HepG2 (cell line): ENCODE data around the gene UBE2N. TPM values are rescaled to one million over a fixed set of nuclear protein-coding genes. Genes with fewer than 3 reads are reported as not detected.

Experiments
- EP300 ChIP-seq, 3 experiments: sonication (generic) in 1 of 3; formaldehyde crosslinking in 1 of 3; IDR thresholded peaks; 2 replicates each; pipeline versions ENCODE4 v1.5.1 to v1.6.1; 2011 to 2020; ENCODE audit warnings: low read depth in 2 of 3, low read length in 2 of 3, borderline replicate concordance in 1 of 3, improper control_type of control experiment in 1 of 3, mild to moderate bottlenecking in 1 of 3, missing genetic modification reagents in 1 of 3, moderate library complexity in 1 of 3
- GABPA ChIP-seq, 2 experiments: IDR thresholded peaks; 2 replicates each; pipeline ENCODE4 v1.6.1; 2011 to 2016; ENCODE audit warnings: low read depth in 2 of 2, low read length in 1 of 2, missing biosample characterization in 1 of 2, missing genetic modification characterization in 1 of 2
- HCFC1 ChIP-seq: fragments of 150-350 bp; IDR thresholded peaks from 2 replicates; pipeline ENCODE4 v1.6.1; 2014; ENCODE audit warnings: low read depth, low read length
- HDAC2 ChIP-seq: sonication (generic); formaldehyde crosslinking; IDR thresholded peaks from 2 replicates; pipeline ENCODE4 v1.4.0; 2020; ENCODE audit warnings: missing genetic modification reagents
- HIC2 ChIP-seq: sonication (generic); formaldehyde crosslinking; IDR thresholded peaks from 2 replicates; pipeline ENCODE4 v1.9.0; 2022; ENCODE audit warnings: low read depth, missing genetic modification reagents
- MED1 ChIP-seq: sonication (generic); formaldehyde crosslinking; IDR thresholded peaks from 2 replicates; pipeline ENCODE4 v1.4.0; 2020; ENCODE audit warnings: missing genetic modification reagents
- MLX ChIP-seq: IDR thresholded peaks from 2 replicates; pipeline ENCODE4 v1.6.1; 2016
- NONO ChIP-seq, 2 experiments: fragments of 450-650 bp in 1 of 2; sonication (generic) in 1 of 2; formaldehyde crosslinking in 1 of 2; IDR thresholded peaks in 1 of 2; conservative IDR thresholded peaks in 1 of 2; 2 replicates each; pipeline versions ENCODE4 v1.6.1 to v1.8.0; 2017 to 2022; ENCODE audit warnings: mild to moderate bottlenecking in 1 of 2, missing genetic modification reagents in 1 of 2, moderate library complexity in 1 of 2
- PAXIP1 ChIP-seq: sonication (generic); formaldehyde crosslinking; conservative IDR thresholded peaks from 2 replicates; pipeline ENCODE4 v1.4.0; 2020; ENCODE audit warnings: mild to moderate bottlenecking, missing genetic modification reagents, moderate library complexity
- POLR2AphosphoS5 ChIP-seq: IDR thresholded peaks from 2 replicates; pipeline ENCODE4 v1.6.1; 2012; ENCODE audit warnings: low read depth, low read length
- PPARG ChIP-seq: conservative IDR thresholded peaks from 2 replicates; pipeline ENCODE4 v1.6.1; 2016; ENCODE audit warnings: missing biosample characterization, missing genetic modification reagents
- SAP130 ChIP-seq: IDR thresholded peaks from 2 replicates; pipeline ENCODE4 v1.6.1; 2016; ENCODE audit warnings: low read depth
- SOX5 ChIP-seq: IDR thresholded peaks from 2 replicates; pipeline ENCODE4 v1.6.1; 2016; ENCODE audit warnings: borderline replicate concordance
- TARDBP ChIP-seq: sonication (generic); formaldehyde crosslinking; IDR thresholded peaks from 2 replicates; pipeline ENCODE4 v1.8.0; 2022; ENCODE audit warnings: mild to moderate bottlenecking, missing genetic modification reagents
- USF2 ChIP-seq, 2 experiments: sonication (generic) in 1 of 2; formaldehyde crosslinking in 1 of 2; IDR thresholded peaks; 2 replicates each; pipeline versions ENCODE4 v1.5.1 to v1.6.1; 2011 to 2020; ENCODE audit warnings: borderline replicate concordance in 1 of 2, low read depth in 1 of 2, low read length in 1 of 2, mild to moderate bottlenecking in 1 of 2, missing genetic modification reagents in 1 of 2, moderate library complexity in 1 of 2
- ZMYM2 ChIP-seq: sonication (generic); formaldehyde crosslinking; IDR thresholded peaks from 2 replicates; pipeline ENCODE4 v1.8.0; 2022; ENCODE audit warnings: mild to moderate bottlenecking, missing genetic modification reagents
- ZNF3 ChIP-seq: IDR thresholded peaks from 2 replicates; pipeline ENCODE4 v1.7.0; 2017; ENCODE audit warnings: inconsistent platforms
- ZNF746 ChIP-seq: sonication (generic); formaldehyde crosslinking; IDR thresholded peaks from 2 replicates; pipeline ENCODE4 v1.8.0; 2022; ENCODE audit warnings: mild to moderate bottlenecking, missing genetic modification reagents
- polyA plus RNA-seq, 8 experiments: library from polyadenylated mRNA; depleted of rRNA in 3 of 8; stranded (reverse) in 7 of 8; unstranded in 1 of 8; fragments of >200 nt; fragmentation: Illumina TruSeq in 4 of 8; extraction: Trizol in 4 of 8; gene quantifications; 2 replicates each; pipeline versions ENCODE4 v1.2.1 to v1.2.3, GENCODE V29; 2011 to 2016; ENCODE audit warnings: low read depth in 4 of 8, missing spikeins in 1 of 8, mixed read lengths in 1 of 8; ENCODE audit not compliant: insufficient read depth in 1 of 8
- total RNA-seq, 5 experiments: library from RNA; depleted of rRNA; stranded (reverse); fragments of >200 nt; fragmentation: Illumina TruSeq; extraction: Trizol; gene quantifications; 2 replicates each; pipeline ENCODE4 v1.2.3, GENCODE V29; 2016; ENCODE audit warnings: low read depth in 1 of 5

The UBE2N gene
- total and polyA plus RNA-seq, 2 of the 13 experiments (the other 11 are each of a cell fraction or from before 2014, with no cell fraction given), result 188 to 197 TPM

- TF ChIP-seq PAXIP1 (CRISPR knock-in tag) (peak; percentile 89), GABPA (IDR thresholded peaks at IDR 0.05; ENCODE audit: low read depth, low read length) (no peak), GABPA (CRISPR knock-in tag; IDR thresholded peaks at IDR 0.05; ENCODE audit: low read depth) (peak; percentile 47), ZNF3 (CRISPR knock-in tag) (no peak), PPARG (CRISPR knock-in tag) (peak; percentile 47; the same call in 1 of the 2 replicates), SAP130 (CRISPR knock-in tag) (peak; percentile 63), ZNF746 (CRISPR knock-in tag) (no peak), POLR2AphosphoS5 (0 out of 2 replicates have a peak, but pooled peaks have one; percentile 25), MED1 (CRISPR knock-in tag) (peak; percentile 96), SOX5 (CRISPR knock-in tag) (peak; percentile 55; the same call in 1 of the 2 replicates), MLX (CRISPR knock-in tag) (peak; percentile 43), HIC2 (no peak), ZMYM2 (CRISPR knock-in tag) (peak; percentile 63; the same call in 1 of the 2 replicates), EP300 (IDR thresholded peaks at IDR 0.05; ENCODE audit: low read depth in 2 of 2, low read length in 2 of 2) (peak in 1 of 2 experiments; percentile 36; a peak in 1 of 4 replicates), EP300 (CRISPR knock-in tag; IDR thresholded peaks at IDR 0.05; ENCODE audit: borderline replicate concordance) (no peak), HCFC1 (no peak), USF2 (IDR thresholded peaks at IDR 0.05; ENCODE audit: low read depth, low read length) (no peak), USF2 (CRISPR knock-in tag; IDR thresholded peaks at IDR 0.05; ENCODE audit: borderline replicate concordance) (peak; percentile 81; the same call in 1 of the 2 replicates), NONO (IDR thresholded peaks at IDR 0.05) (no peak), NONO (CRISPR knock-in tag; conservative IDR thresholded peaks at IDR 0.05) (0 out of 2 replicates have a peak, but pooled peaks have one; percentile 25), HDAC2 (CRISPR knock-in tag) (peak; percentile 68), TARDBP (CRISPR knock-in tag) (peak; percentile 21; the same call in 1 of the 2 replicates)
These were observed 9.8 kb upstream of the UBE2N start (continued) for GRCh38 chr12:93451423-93452158.
